ENCODE data around the gene CLSTN2. TPM values are rescaled to one million over a fixed set of nuclear protein-coding genes. Genes with fewer than 3 reads are reported as not detected.

The CLSTN2 gene
- total RNA-seq, 1 experiment from 2014 or later = 0.02 TPM

GRCh38 chr3:140530131-140530530 lies 595.1 kb downstream of the CLSTN2 start (continued):
- TF ChIP-seq EZH2 (IDR thresholded peaks at IDR 0.05) = no peak

GRCh38 chr3:140530603-140531002 lies 595.6 kb downstream of the CLSTN2 start:
- no peak overlapping the region for H3K4me3 ChIP-seq (replicated peaks in 1 of 2; ENCODE audit: low read depth in 1 of 2, low read length in 2 of 2)
- H3K9ac ChIP-seq (ENCODE audit: low read length) = no peak overlapping the region
- POLR2A ChIA-PET = no interaction called here
- peaks cover 0 to 6% of the 10 kb centered on the region in 2 experiments; a peak in 1 of 4 replicates for H3K4me1 ChIP-seq (ENCODE audit: control insufficient read depth in 1 of 2, insufficient read depth in 2 of 2, low read length in 2 of 2)
- TF ChIP-seq ZBTB33 (IDR thresholded peaks at IDR 0.05; ENCODE audit: extremely low read depth, insufficient replicate concordance, low read length) = no peak
- no peak for TF ChIP-seq POLR2A (IDR thresholded peaks at IDR 0.05; ENCODE audit: borderline replicate concordance, extremely low read depth, insufficient read depth, insufficient read length)
- TF ChIP-seq YY1 (IDR thresholded peaks at IDR 0.05; ENCODE audit: extremely low read depth, insufficient replicate concordance, low read depth, low read length) = no peak
- TF ChIP-seq EGR1 (IDR thresholded peaks at IDR 0.05; ENCODE audit: low read depth) = no peak
- TF ChIP-seq ELF1 (IDR thresholded peaks at IDR 0.05; ENCODE audit: borderline replicate concordance, low read depth) = no peak
- no peak for TF ChIP-seq ZFX (IDR thresholded peaks at IDR 0.05)
- TF ChIP-seq ATF3 (IDR thresholded peaks at IDR 0.05) = no peak
- no peak for TF ChIP-seq MAX (IDR thresholded peaks at IDR 0.05)
- no peak for TF ChIP-seq SIN3A (IDR thresholded peaks at IDR 0.05; ENCODE audit: low read depth)
- TF ChIP-seq EZH2 (IDR thresholded peaks at IDR 0.05) = no peak
- no peak for TF ChIP-seq POLR2AphosphoS5 (IDR thresholded peaks at IDR 0.05; ENCODE audit: low read depth, low read length)
- TF ChIP-seq EZH2phosphoT487 (IDR thresholded peaks at IDR 0.05; ENCODE audit: borderline replicate concordance) = no peak
- no peak for TF ChIP-seq CTCF (IDR thresholded peaks at IDR 0.05 in 2 of 3, conservative IDR thresholded peaks at IDR 0.05 in 1 of 3; ENCODE audit: borderline replicate concordance in 1 of 3, insufficient read depth in 1 of 3, low read depth in 2 of 3, low read length in 2 of 3)
- no peak for TF ChIP-seq SRF (IDR thresholded peaks at IDR 0.05; ENCODE audit: low read depth)
- no peak for TF ChIP-seq CEBPB (IDR thresholded peaks at IDR 0.05; ENCODE audit: low read depth)
- TF ChIP-seq TCF7L2 (IDR thresholded peaks at IDR 0.05; ENCODE audit: borderline replicate concordance, extremely low read depth, insufficient read depth, insufficient read length) = no peak
- H3K9me2 ChIP-seq (ENCODE audit: insufficient read depth) = no peaks in the 10 kb centered on the region
- CTCF ChIA-PET = no interaction called here
- peaks cover 23% of the 10 kb centered on the region for H3K27me3 ChIP-seq (ENCODE audit: insufficient read depth, low read length)
- H3K9me3 ChIP-seq (ENCODE audit: control insufficient read depth in 1 of 2, insufficient read depth in 1 of 2, low read depth in 1 of 2, low read length in 2 of 2) = no peaks in the 10 kb centered on the region
- DNase-seq (ENCODE audit: low read depth, low spot score) = no peak
- ATAC-seq = no peak
- H3K79me2 ChIP-seq (ENCODE audit: insufficient read depth, low read length) = no peaks in the 10 kb centered on the region
- no peak overlapping the region for H3K27ac ChIP-seq (ENCODE audit: low read depth, low read length)
- H4K20me1 ChIP-seq (ENCODE audit: insufficient read depth) = no peaks in the 10 kb centered on the region; the same call in 1 of the 2 replicates
- RAD21 ChIA-PET (ENCODE audit: low non-redundant PET in 1 of 2, low total read pairs in 2 of 2, uncharacterized antibody in 2 of 2, unreplicated experiment in 2 of 2) = no interaction called here
- no peak overlapping the region for H3K4me2 ChIP-seq (ENCODE audit: low read length)
- BruUV-seq (replicated peaks) = no TSS peak
- H3K36me3 ChIP-seq (ENCODE audit: control insufficient read depth in 1 of 2, insufficient read depth in 2 of 2, low read length in 2 of 2) = no peaks in the 10 kb centered on the region; a peak in 1 of 4 replicates
- H2AFZ ChIP-seq (ENCODE audit: low read depth, low read length, poor library complexity, severe bottlenecking) = no peak overlapping the region
- intact Hi-C loops (cut with micrococcal nuclease) = no loop called here

All from HCT116 (cell line).